ENCODE data around the gene TEX54. TPM values are rescaled to one million over a fixed set of nuclear protein-coding genes. Genes with fewer than 3 reads are reported as not detected.

Gene TEX54
- polyA plus RNA-seq, 2 of the 4 experiments (the other 2 are of a cell fraction): not detected

GRCh38 chr11:62816557-62816956 is 16.1 kb downstream of the TEX54 start:
- FAIRE-seq: no peak
- 91% methylated on average over 8 of the region's 8 CpGs for WGBS (ENCODE audit: missing lambda C conversion rate)
- Histone ChIP-seq H3K4me2 (no peak overlapping the region), H3K27ac (no peak overlapping the region), H3K9me3 (no peaks in the 10 kb centered on the region), H3K4me1 (no peaks in the 10 kb centered on the region), H3K4me3 (no peak overlapping the region)
- ChIA-PET POLR2A (interaction anchor here (1.2 kb wide), 1 partner anchor 15 kb away, joined by 3 read pairs; the partner anchor contains the start of gene STX5), CTCF (interaction anchor here (1.0 to 3.4 kb wide), 3 partner anchors 10 to 29 kb away, joined by 3 to 17 read pairs (median 14); partner anchors contain the start of gene TMEM179B)
- TF ChIP-seq RFX5 (IDR thresholded peaks at IDR 0.05): no peak
- TF ChIP-seq MYC (IDR thresholded peaks at IDR 0.05; ENCODE audit: borderline replicate concordance, low read length): no peak
- no peak for TF ChIP-seq CBX8 (IDR thresholded peaks at IDR 0.05)
- no peak for TF ChIP-seq ESRRA (IDR thresholded peaks at IDR 0.05; ENCODE audit: borderline replicate concordance, low read length)
- TF ChIP-seq PBX3 (IDR thresholded peaks at IDR 0.05): no peak
- TF ChIP-seq RCOR1 (IDR thresholded peaks at IDR 0.05; ENCODE audit: low read depth, low read length): no peak
- no peak for TF ChIP-seq POLR2AphosphoS2 (conservative IDR thresholded peaks at IDR 0.05; ENCODE audit: low read length)
- TF ChIP-seq TP53 (CRISPR knock-in tag; IDR thresholded peaks at IDR 0.05): no peak
- TF ChIP-seq ELK1 (IDR thresholded peaks at IDR 0.05; ENCODE audit: low read depth, low read length): no peak
- no peak for TF ChIP-seq MAFK (IDR thresholded peaks at IDR 0.05; ENCODE audit: partially characterized antibody)
- no peak for TF ChIP-seq SREBF2 (IDR thresholded peaks at IDR 0.05)
- no peak for TF ChIP-seq USF2 (IDR thresholded peaks at IDR 0.05)
- DNase-seq (ENCODE audit: low read depth in 1 of 2, low spot score in 1 of 2): no peak
- no peak for ATAC-seq

- WGBS (ENCODE audit: missing lambda C conversion rate): 46% methylated on average over 2 of the region's 2 CpGs
- Histone ChIP-seq H3K4me1 (no peaks in the 10 kb centered on the region; the same call in 2 of the 3 replicates), H3K4me2 (no peak overlapping the region), H3K9me3 (no peaks in the 10 kb centered on the region), H3K4me3 (no peak overlapping the region), H3K27ac (no peak overlapping the region)
- peak; percentile 36 to 55; a peak in 5 of 6 replicates for ATAC-seq
- POLR2A ChIA-PET: interaction anchor here (1.8 kb wide), 1 partner anchor 20 kb away, joined by 9 read pairs; the partner anchor contains the start of gene STX5
- FAIRE-seq: no peak
- no peak for TF ChIP-seq HOXB5 (CRISPR knock-in tag; IDR thresholded peaks at IDR 0.05)
- no peak for TF ChIP-seq JUNB (IDR thresholded peaks at IDR 0.05)
- TF ChIP-seq USF2 (IDR thresholded peaks at IDR 0.05): no peak
- TF ChIP-seq CBX2 (IDR thresholded peaks at IDR 0.05; ENCODE audit: borderline replicate concordance, low read depth): no peak
- TF ChIP-seq HOXB13 (CRISPR knock-in tag; IDR thresholded peaks at IDR 0.05; ENCODE audit: low read depth): no peak
- no peak for TF ChIP-seq NR3C1 (IDR thresholded peaks at IDR 0.05)
- TF ChIP-seq ATOH8 (CRISPR knock-in tag; IDR thresholded peaks at IDR 0.05; ENCODE audit: low read depth): no peak
- no peak for TF ChIP-seq ZSCAN20 (CRISPR knock-in tag; IDR thresholded peaks at IDR 0.05)
- TF ChIP-seq TP53 (CRISPR knock-in tag; IDR thresholded peaks at IDR 0.05): no peak
- no peak for TF ChIP-seq PHF8 (IDR thresholded peaks at IDR 0.05; ENCODE audit: borderline replicate concordance, low read depth)
- TF ChIP-seq NPAS2 (CRISPR knock-in tag; IDR thresholded peaks at IDR 0.05; ENCODE audit: borderline replicate concordance): no peak
- TF ChIP-seq RCOR1 (IDR thresholded peaks at IDR 0.05; ENCODE audit: low read depth, low read length): no peak
- no peak for TF ChIP-seq JUN (IDR thresholded peaks at IDR 0.05)
- TF ChIP-seq ELK1 (IDR thresholded peaks at IDR 0.05; ENCODE audit: low read depth, low read length): no peak
- TF ChIP-seq GATA3 (IDR thresholded peaks at IDR 0.05; ENCODE audit: borderline replicate concordance): no peak
- TF ChIP-seq MAZ (IDR thresholded peaks at IDR 0.05; ENCODE audit: borderline replicate concordance, low read depth, low read length): no peak
- TF ChIP-seq HES2 (IDR thresholded peaks at IDR 0.05): no peak
- TF ChIP-seq MYC (IDR thresholded peaks at IDR 0.05; ENCODE audit: borderline replicate concordance, low read length): no peak
- TF ChIP-seq EP300 (IDR thresholded peaks at IDR 0.05): no peak
- TF ChIP-seq KDM1A (IDR thresholded peaks at IDR 0.05; ENCODE audit: low read depth): no peak
- no peak for DNase-seq (ENCODE audit: low read depth in 1 of 2, low spot score in 1 of 2)
- CTCF ChIA-PET: interaction anchor here (1.1 to 1.8 kb wide), 3 partner anchors 14 to 200 kb away, joined by 3 to 4 read pairs (median 4); no protein-coding TSS in a partner anchor
Observed at GRCh38 chr11:62811659-62812058, 21.0 kb downstream of the TEX54 start.
